GM12878 (cell line): ENCODE results near the gene HOXB13. TPM values are rescaled to one million over a fixed set of nuclear protein-coding genes. Genes with fewer than 3 reads are reported as not detected.

Source experiments
- BCL11A ChIP-seq: IDR thresholded peaks from 2 replicates; pipeline ENCODE4 v1.6.1; 2011; ENCODE audit warnings: low read depth, low read length
- CBFB ChIP-seq: IDR thresholded peaks from 2 replicates; pipeline ENCODE4 v1.6.1; 2016; ENCODE audit warnings: antibody characterized with exemption, low read depth
- CBX5 ChIP-seq: sonication (generic); IDR thresholded peaks from 2 replicates; pipeline ENCODE4 v1.6.1; 2016; ENCODE audit warnings: low read depth, moderate library complexity, mild to moderate bottlenecking, inconsistent platforms
- CEBPZ ChIP-seq: fragments of 150-350 bp; IDR thresholded peaks from 2 replicates; pipeline ENCODE4 v1.6.1; 2016; ENCODE audit warnings: low read depth, low read length
- CHD2 ChIP-seq: IDR thresholded peaks from 2 replicates; pipeline ENCODE4 v1.6.1; 2011; ENCODE audit warnings: low read depth, low read length, improper control_type of control experiment, borderline replicate concordance
- DPF2 ChIP-seq: fragments of 450-650 bp; IDR thresholded peaks from 2 replicates; pipeline ENCODE4 v1.6.1; 2017; ENCODE audit warnings: mild to moderate bottlenecking
- HDGF ChIP-seq: fragments of 450-650 bp; IDR thresholded peaks from 2 replicates; pipeline ENCODE4 v1.6.1; 2016; ENCODE audit warnings: antibody characterized with exemption
- MAX ChIP-seq: IDR thresholded peaks from 2 replicates; pipeline ENCODE4 v1.6.1; 2012; ENCODE audit warnings: low read depth, low read length, improper control_type of control experiment
- MYC ChIP-seq: IDR thresholded peaks from 2 replicates; pipeline ENCODE4 v1.6.1; 2011; ENCODE audit warnings: mild to moderate bottlenecking, low read length, moderate library complexity, inconsistent platforms; ENCODE audit not compliant: insufficient read depth, insufficient replicate concordance, insufficient read length, severe bottlenecking
- NKRF ChIP-seq: fragments of 450-650 bp; conservative IDR thresholded peaks from 2 replicates; pipeline ENCODE4 v1.6.1; 2017; ENCODE audit warnings: mild to moderate bottlenecking, moderate library complexity
- PML ChIP-seq: IDR thresholded peaks from 2 replicates; pipeline ENCODE4 v1.6.1; 2012; ENCODE audit warnings: low read length, inconsistent platforms
- RELA ChIP-seq: fragments of 450-650 bp; IDR thresholded peaks from 2 replicates; pipeline ENCODE4 v1.8.0; 2014; ENCODE audit warnings: borderline replicate concordance; ENCODE audit not compliant: partially characterized antibody
- RELB ChIP-seq: fragments of 450-650 bp; IDR thresholded peaks from 2 replicates; pipeline ENCODE4 v1.6.1; 2017; ENCODE audit warnings: low read depth, mild to moderate bottlenecking, moderate library complexity
- SPI1 ChIP-seq: IDR thresholded peaks from 2 replicates; pipeline ENCODE4 v1.6.1; 2011; ENCODE audit warnings: low read depth, mild to moderate bottlenecking, low read length, moderate library complexity, borderline replicate concordance; ENCODE audit not compliant: insufficient read depth
- SUZ12 ChIP-seq: fragments of 200-600 bp; sonication (generic); IDR thresholded peaks from one replicate; pipeline ENCODE4 v1.6.1; 2018; ENCODE audit warnings: antibody characterized with exemption, mild to moderate bottlenecking; ENCODE audit not compliant: unreplicated experiment
- YY1 ChIP-seq: IDR thresholded peaks from 2 replicates; pipeline ENCODE4 v1.6.1; 2011; ENCODE audit warnings: low read depth, mild to moderate bottlenecking, low read length
- ZNF274 ChIP-seq: IDR thresholded peaks from one replicate; pipeline ENCODE4 v1.8.0; 2011; ENCODE audit not compliant: insufficient read length, insufficient read depth
- ZNF592 ChIP-seq: fragments of 450-650 bp; IDR thresholded peaks from 2 replicates; pipeline ENCODE4 v1.6.1; 2017; ENCODE audit warnings: mild to moderate bottlenecking, moderate library complexity
- polyA plus RNA-seq, 11 experiments: library from polyadenylated mRNA; depleted of rRNA in 4 of 11; unstranded in 6 of 11; stranded (reverse) in 5 of 11; fragments of >200 nt; fragmentation: Nextera tagmentation in 4 of 11; fragmentation: Illumina TruSeq in 1 of 11; extraction: Ambion mirVana in 4 of 11; extraction: Trizol in 1 of 11; gene quantifications; 1 replicate in 1 of 11; 2 replicates in 10 of 11; pipeline versions ENCODE4 v1.2.1 to v1.2.3, GENCODE V29; 2011 to 2016; ENCODE audit warnings: inconsistent platforms in 2 of 11, missing spikeins in 2 of 11, low read depth in 1 of 11
- total RNA-seq, 4 experiments: library from RNA; depleted of rRNA in 3 of 4; stranded (reverse); fragments of >200 nt in 3 of 4; fragmentation: Illumina TruSeq in 1 of 4; extraction: Trizol in 1 of 4; gene quantifications; 2 replicates each; pipeline versions ENCODE4 v1.2.1 to v1.2.3, GENCODE V29; 2013 to 2021

Gene HOXB13
- total and polyA plus RNA-seq, 10 of the 15 experiments (the other 5 are each of a cell fraction or from before 2014, with no cell fraction given), result 0.05 TPM; not detected in 9

- no peak for TF ChIP-seq CEBPZ
- no peak for TF ChIP-seq MYC
- no peak for TF ChIP-seq PML
- TF ChIP-seq ZNF274, result no peak
- TF ChIP-seq YY1, result peak; percentile 62; the same call in 1 of the 2 replicates
- TF ChIP-seq NKRF, result no peak
- no peak for TF ChIP-seq HDGF
- TF ChIP-seq CBX5, result no peak
- no peak for TF ChIP-seq DPF2
- TF ChIP-seq RELA, result no peak
- TF ChIP-seq ZNF592, result no peak
- no peak for TF ChIP-seq MAX
- no peak for TF ChIP-seq CBFB
- no peak for TF ChIP-seq SUZ12
- no peak for TF ChIP-seq CHD2
- no peak for TF ChIP-seq RELB
- TF ChIP-seq BCL11A, result no peak
- no peak for TF ChIP-seq SPI1
Observed at GRCh38 chr17:48678141-48678971, 50.2 kb downstream of the HOXB13 start (continued).
